Liver (tissue), 3 donors: ENCODE measurements around the gene GIT2.

Source experiments
- CTCF ChIP-seq: fragments of 150-350 bp; IDR thresholded peaks from 2 replicates; pipeline ENCODE4 v1.5.1; 2017; ENCODE audit warnings: improper control_type of control experiment, low read depth, low read length; ENCODE audit not compliant: missing input control
- EGR1 ChIP-seq, 2 donors: IDR thresholded peaks; 2 replicates each; pipeline ENCODE4 v1.6.1; 2016 to 2018; ENCODE audit warnings: antibody characterized with exemption in 2 of 2, low read depth in 2 of 2
- RXRA ChIP-seq, 2 donors: IDR thresholded peaks; 2 replicates each; pipeline ENCODE4 v1.6.1; 2017 to 2018; ENCODE audit warnings: antibody characterized with exemption in 2 of 2, mild to moderate bottlenecking in 1 of 2
- ZBTB33 ChIP-seq: IDR thresholded peaks from 2 replicates; pipeline ENCODE4 v1.6.1; 2016; ENCODE audit warnings: antibody characterized with exemption
- donor health status: healthy.
- donor health status: healthy.

- TF ChIP-seq CTCF, result no peak
- TF ChIP-seq RXRA (IDR thresholded peaks at IDR 0.05), result no peak
- no peak for TF ChIP-seq EGR1 (IDR thresholded peaks at IDR 0.05; ENCODE audit: low read depth in 2 of 2)
- no peak for TF ChIP-seq ZBTB33
Observed at GRCh38 chr12:109994401-109995175, 1.6 kb downstream of the GIT2 start.
